HepG2 (cell line): Measurements from ENCODE around the gene HDAC4. TPM values are rescaled to one million over a fixed set of nuclear protein-coding genes. Genes with fewer than 3 reads are reported as not detected.

Source experiments
- CREM ChIP-seq, 2 experiments: sonication (generic) in 1 of 2; formaldehyde crosslinking in 1 of 2; IDR thresholded peaks; 2 replicates each; pipeline versions ENCODE4 v1.4.0 to v1.6.1; 2016 to 2020; ENCODE audit warnings: antibody characterized with exemption in 1 of 2, mild to moderate bottlenecking in 1 of 2, missing genetic modification reagents in 1 of 2
- FOXC1 ChIP-seq: sonication (generic); formaldehyde crosslinking; IDR thresholded peaks from 2 replicates; pipeline ENCODE4 v1.8.0; 2022; ENCODE audit warnings: mild to moderate bottlenecking, missing genetic modification reagents, borderline replicate concordance
- FOXP1 ChIP-seq, 2 experiments: fragments of 450-650 bp in 1 of 2; IDR thresholded peaks; 2 replicates each; pipeline ENCODE4 v1.6.1; 2017 to 2018; ENCODE audit warnings: antibody characterized with exemption in 1 of 2
- HIC2 ChIP-seq: sonication (generic); formaldehyde crosslinking; IDR thresholded peaks from 2 replicates; pipeline ENCODE4 v1.9.0; 2022; ENCODE audit warnings: low read depth, missing genetic modification reagents
- HOMEZ ChIP-seq: IDR thresholded peaks from 2 replicates; pipeline ENCODE4 v1.6.1; 2016; ENCODE audit warnings: low read depth
- KDM2A ChIP-seq: sonication (generic); formaldehyde crosslinking; IDR thresholded peaks from 2 replicates; pipeline ENCODE4 v1.4.0; 2020; ENCODE audit warnings: low read depth, missing genetic modification reagents, borderline replicate concordance
- LCORL ChIP-seq, 2 experiments: fragments of 450-650 bp in 1 of 2; sonication (generic) in 1 of 2; formaldehyde crosslinking in 1 of 2; IDR thresholded peaks; 2 replicates each; pipeline versions ENCODE4 v1.5.0 to v1.6.1; 2017 to 2020; ENCODE audit warnings: antibody characterized with exemption in 1 of 2, missing genetic modification reagents in 1 of 2
- MTERF4 ChIP-seq: sonication (generic); formaldehyde crosslinking; IDR thresholded peaks from 2 replicates; pipeline ENCODE4 v1.8.0; 2023; ENCODE audit warnings: mild to moderate bottlenecking, missing genetic modification reagents
- PITX1 ChIP-seq: sonication (generic); formaldehyde crosslinking; IDR thresholded peaks from 2 replicates; pipeline ENCODE4 v1.5.1; 2020; ENCODE audit warnings: mild to moderate bottlenecking, missing genetic modification reagents
- RFX1 ChIP-seq: fragments of 450-650 bp; IDR thresholded peaks from 2 replicates; pipeline ENCODE4 v1.6.1; 2017
- SOX6 ChIP-seq, 2 experiments: fragments of 450-650 bp in 1 of 2; sonication (generic) in 1 of 2; formaldehyde crosslinking in 1 of 2; IDR thresholded peaks; 2 replicates each; pipeline versions ENCODE4 v1.4.0 to v1.6.1; 2017 to 2020; ENCODE audit warnings: antibody characterized with exemption in 1 of 2, mild to moderate bottlenecking in 1 of 2, missing genetic modification reagents in 1 of 2
- STAT5B ChIP-seq: sonication (generic); formaldehyde crosslinking; IDR thresholded peaks from 2 replicates; pipeline ENCODE4 v1.4.0; 2020; ENCODE audit warnings: missing genetic modification reagents
- TEAD3 ChIP-seq: optimal IDR thresholded peaks from 2 replicates; pipeline ENCODE3; 2016; ENCODE audit warnings: borderline replicate concordance
- TFDP2 ChIP-seq: sonication (generic); formaldehyde crosslinking; IDR thresholded peaks from 2 replicates; pipeline ENCODE4 v1.4.0; 2020; ENCODE audit warnings: missing genetic modification reagents
- ZBTB21 ChIP-seq: sonication (generic); formaldehyde crosslinking; IDR thresholded peaks from 2 replicates; pipeline ENCODE4 v1.4.0; 2020; ENCODE audit warnings: missing genetic modification reagents
- ZFY ChIP-seq: sonication (generic); formaldehyde crosslinking; IDR thresholded peaks from 2 replicates; pipeline ENCODE4 v1.4.0; 2020; ENCODE audit warnings: missing genetic modification reagents
- ZNF124 ChIP-seq: sonication (generic); formaldehyde crosslinking; IDR thresholded peaks from 2 replicates; pipeline ENCODE4 v1.4.0; 2020; ENCODE audit warnings: missing genetic modification reagents
- ZNF331 ChIP-seq: sonication (generic); formaldehyde crosslinking; IDR thresholded peaks from 2 replicates; pipeline ENCODE4 v1.4.0; 2020; ENCODE audit warnings: missing genetic modification reagents
- ZNF605 ChIP-seq: sonication (generic); formaldehyde crosslinking; IDR thresholded peaks from 2 replicates; pipeline ENCODE4 v1.8.0; 2022; ENCODE audit warnings: mild to moderate bottlenecking, missing genetic modification reagents
- ZNF614 ChIP-seq: IDR thresholded peaks from 2 replicates; pipeline ENCODE4 v1.6.1; 2018; ENCODE audit warnings: missing biosample characterization, missing genetic modification reagents, inconsistent platforms, borderline replicate concordance
- ZNF780A ChIP-seq: sonication (generic); formaldehyde crosslinking; IDR thresholded peaks from 2 replicates; pipeline ENCODE4 v1.8.0; 2022; ENCODE audit warnings: mild to moderate bottlenecking, missing genetic modification reagents, moderate library complexity
- polyA plus RNA-seq, 8 experiments: library from polyadenylated mRNA; depleted of rRNA in 3 of 8; stranded (reverse) in 7 of 8; unstranded in 1 of 8; fragments of >200 nt; fragmentation: Illumina TruSeq in 4 of 8; extraction: Trizol in 4 of 8; gene quantifications; 2 replicates each; pipeline versions ENCODE4 v1.2.1 to v1.2.3, GENCODE V29; 2011 to 2016; ENCODE audit warnings: low read depth in 4 of 8, missing spikeins in 1 of 8, mixed read lengths in 1 of 8; ENCODE audit not compliant: insufficient read depth in 1 of 8
- total RNA-seq, 5 experiments: library from RNA; depleted of rRNA; stranded (reverse); fragments of >200 nt; fragmentation: Illumina TruSeq; extraction: Trizol; gene quantifications; 2 replicates each; pipeline ENCODE4 v1.2.3, GENCODE V29; 2016; ENCODE audit warnings: low read depth in 1 of 5

The HDAC4 gene
- total and polyA plus RNA-seq, 2 of the 13 experiments (the other 11 are each of a cell fraction or from before 2014, with no cell fraction given) = 10.1 to 11.5 TPM

- peak; percentile 34; the same call in 1 of the 2 replicates for TF ChIP-seq TFDP2 (CRISPR knock-in tag)
- TF ChIP-seq MTERF4 (CRISPR knock-in tag) = no peak
- TF ChIP-seq FOXP1 (IDR thresholded peaks at IDR 0.05) = no peak
- peak; percentile 45; the same call in 1 of the 2 replicates for TF ChIP-seq FOXP1 (CRISPR knock-in tag; IDR thresholded peaks at IDR 0.05)
- TF ChIP-seq STAT5B (CRISPR knock-in tag) = no peak
- TF ChIP-seq ZNF331 (CRISPR knock-in tag) = peak; percentile 58; the same call in 1 of the 2 replicates
- no peak for TF ChIP-seq SOX6 (IDR thresholded peaks at IDR 0.05)
- peak; percentile 88 for TF ChIP-seq SOX6 (CRISPR knock-in tag; IDR thresholded peaks at IDR 0.05)
- 0 out of 2 replicates have a peak, but pooled peaks have one; percentile 21 for TF ChIP-seq CREM (IDR thresholded peaks at IDR 0.05)
- TF ChIP-seq CREM (CRISPR knock-in tag; IDR thresholded peaks at IDR 0.05) = no peak
- TF ChIP-seq ZNF614 (CRISPR knock-in tag) = peak; percentile 47; the same call in 1 of the 2 replicates
- peak; percentile 48; the same call in 1 of the 2 replicates for TF ChIP-seq HIC2
- no peak for TF ChIP-seq ZNF605 (CRISPR knock-in tag)
- TF ChIP-seq HOMEZ = peak; percentile 51; the same call in 1 of the 2 replicates
- TF ChIP-seq FOXC1 (CRISPR knock-in tag) = no peak
- no peak for TF ChIP-seq PITX1
- peak; percentile 56 for TF ChIP-seq TEAD3 (CRISPR knock-in tag)
- peak; percentile 41; the same call in 1 of the 2 replicates for TF ChIP-seq ZFY (CRISPR knock-in tag)
- TF ChIP-seq ZNF124 (CRISPR knock-in tag) = peak; percentile 55; the same call in 1 of the 2 replicates
- no peak for TF ChIP-seq ZNF780A (CRISPR knock-in tag)
- no peak for TF ChIP-seq ZBTB21 (CRISPR knock-in tag)
- TF ChIP-seq KDM2A (CRISPR knock-in tag) = peak; percentile 37; the same call in 1 of the 2 replicates
- TF ChIP-seq RFX1 = no peak
- TF ChIP-seq LCORL (IDR thresholded peaks at IDR 0.05) = no peak
- TF ChIP-seq LCORL (CRISPR knock-in tag; IDR thresholded peaks at IDR 0.05) = no peak
These were observed 351.2 kb downstream of the HDAC4 start (continued) for GRCh38 chr2:239049421-239050251.
